Measurements from ENCODE around the gene SDHAF2.

- TF ChIP-seq CREM (IDR thresholded peaks at IDR 0.05; ENCODE audit: low read depth) (no peak), EGR1 (conservative IDR thresholded peaks at IDR 0.05) (no peak), ZBTB7A (IDR thresholded peaks at IDR 0.05; ENCODE audit: borderline replicate concordance, control insufficient read depth, low read depth, low read length) (no peak), RFX7 (CRISPR knock-in tag; IDR thresholded peaks at IDR 0.05) (no peak), ZNF217 (CRISPR knock-in tag; IDR thresholded peaks at IDR 0.05) (no peak), TCFL5 (CRISPR knock-in tag; conservative IDR thresholded peaks at IDR 0.05) (no peak)
- TF ChIP-seq, protein P1, sequence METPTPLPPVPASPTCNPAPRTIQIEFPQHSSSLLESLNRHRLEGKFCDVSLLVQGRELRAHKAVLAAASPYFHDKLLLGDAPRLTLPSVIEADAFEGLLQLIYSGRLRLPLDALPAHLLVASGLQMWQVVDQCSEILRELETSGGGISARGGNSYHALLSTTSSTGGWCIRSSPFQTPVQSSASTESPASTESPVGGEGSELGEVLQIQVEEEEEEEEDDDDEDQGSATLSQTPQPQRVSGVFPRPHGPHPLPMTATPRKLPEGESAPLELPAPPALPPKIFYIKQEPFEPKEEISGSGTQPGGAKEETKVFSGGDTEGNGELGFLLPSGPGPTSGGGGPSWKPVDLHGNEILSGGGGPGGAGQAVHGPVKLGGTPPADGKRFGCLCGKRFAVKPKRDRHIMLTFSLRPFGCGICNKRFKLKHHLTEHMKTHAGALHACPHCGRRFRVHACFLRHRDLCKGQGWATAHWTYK (CRISPR knock-in tag; IDR thresholded peaks at IDR 0.05): no peak
Measured at GRCh38 chr11:61487342-61488025, 57.6 kb downstream of the SDHAF2 start.
